Adrenal gland (tissue), 5 donors: ENCODE results near the gene TLCD3A.
"Not testable (repeated sequence)": the region's sequence is repeated elsewhere in the genome, so short reads cannot be mapped to it uniquely, and the experiment has no call there.

Experiments
- CTCF ChIP-seq, 6 experiments: fragments of 450-650 bp in 4 of 6; fragments of 200-600 bp in 2 of 6; sonication (generic) in 1 of 6; IDR thresholded peaks; 1 replicate in 5 of 6; 2 replicates in 1 of 6; pipeline versions ENCODE4 v1.5.1 to v1.8.0; 2016 to 2021; ENCODE audit warnings: antibody characterized with exemption in 6 of 6, mild to moderate bottlenecking in 2 of 6, moderate library complexity in 1 of 6
- POLR2A ChIP-seq, 2 donors: fragments of 450-650 bp; IDR thresholded peaks; one replicate each; pipeline ENCODE4 v1.6.1; 2017; ENCODE audit warnings: antibody characterized with exemption in 2 of 2, mild to moderate bottlenecking in 2 of 2, moderate library complexity in 1 of 2
- donor health status: DM: no; HTN: no; CAD: no.

- not testable (repeated sequence) for TF ChIP-seq CTCF, POLR2A (IDR thresholded peaks at IDR 0.05)
Measured at GRCh38 chr17:790874-791247, 58.5 kb downstream of the TLCD3A start.
